Right lobe of liver (tissue), 6 donors: ENCODE results near the gene GTF3C1. TPM values are rescaled to one million over a fixed set of nuclear protein-coding genes. Genes with fewer than 3 reads are reported as not detected.

Experiments
- ATAC-seq, 4 donors: fragments of 200-7000 bp; cut with Tn5 transposase; one replicate each; pipeline ENCODE4 v1.9.1; 2020; ENCODE audit warnings: mild to moderate bottlenecking in 4 of 4, moderate library complexity in 4 of 4
- DNase-seq, 3 donors: peaks; one replicate each; pipeline ENCODE4 v3.0.0-alpha.2; 2020
- H3K27ac ChIP-seq, 3 donors: fragments of 200-600 bp; one replicate each; pipeline ENCODE4 v1.8.0; 2022
- H3K27me3 ChIP-seq, 2 donors: fragments of 200-600 bp; one replicate each; pipeline ENCODE4 v1.8.0; 2022
- H3K36me3 ChIP-seq, 4 donors: fragments of 200-600 bp; sonication (generic) in 1 of 4; one replicate each; pipeline versions ENCODE4 v1.5.1 to v1.8.0; 2017 to 2022; ENCODE audit warnings: control low read depth in 1 of 4
- H3K4me1 ChIP-seq, 4 donors: fragments of 200-600 bp; sonication (generic) in 1 of 4; one replicate each; pipeline versions ENCODE4 v1.5.1 to v1.8.0; 2017 to 2022; ENCODE audit warnings: control low read depth in 1 of 4
- H3K4me3 ChIP-seq, 3 donors: fragments of 200-600 bp; one replicate each; pipeline ENCODE4 v1.8.0; 2022
- H3K9me3 ChIP-seq, 4 donors: fragments of 200-600 bp; sonication (generic) in 1 of 4; one replicate each; pipeline versions ENCODE4 v1.5.1 to v1.8.0; 2017 to 2022; ENCODE audit warnings: control low read depth in 1 of 4
- CTCF ChIP-seq, 4 donors: fragments of 200-600 bp in 3 of 4; fragments of 450-650 bp in 1 of 4; IDR thresholded peaks; one replicate each; pipeline versions ENCODE4 v1.5.1 to v1.8.0; 2016 to 2022; ENCODE audit warnings: antibody characterized with exemption in 4 of 4, mild to moderate bottlenecking in 2 of 4
- POLR2A ChIP-seq: fragments of 450-650 bp; IDR thresholded peaks from one replicate; pipeline ENCODE4 v1.6.1; 2017; ENCODE audit warnings: antibody characterized with exemption, mild to moderate bottlenecking
- WGBS: methylation state at CpG from one replicate; pipeline ENCODE4 v1.1.6; 2018; ENCODE audit warnings: low coverage, low lambda C conversion rate; ENCODE audit not compliant: insufficient coverage; ENCODE audit errors: missing lambda C conversion rate; 5-methylcytosine and 5-hydroxymethylcytosine counted together
- intact Hi-C, 2 donors: fragments of 100-400 bp; cut with DNase I; formaldehyde crosslinking; loops; one replicate each; pipeline versions ENCODE4 v1.11.2 to v1.14.1; 2022
- total RNA-seq, 6 experiments: library from RNA; depleted of rRNA in 2 of 6; stranded (reverse); fragments of >200 nt in 2 of 6; fragmentation: NEBNext Ultra II Directional in 3 of 6; extraction: Animal tissue kit (Norgen Biotek cat#: 25700) in 3 of 6; gene quantifications; one replicate each; pipeline versions ENCODE4 v1.1.0 to v1.2.4, GENCODE V29; 2016 to 2023
- donor health status: DM: no; HTN: yes; CAD: no.
- donor health status: DM: no; HTN: no; CAD: no.
- donor health status: DM: no; HTN: no; CAD: no.
- donor health status: DM: no; HTN: yes; CAD: no.
- donor health status: DM: no; HTN: yes; CAD: no.

GTF3C1 gene
- total RNA-seq, 6 experiments from 2014 or later, result 25.3 to 53.3 (median 26.9) TPM

- H3K9me3 ChIP-seq, result no peaks in the 10 kb centered on the region
- 93% methylated on average over 6 of the region's 9 CpGs for WGBS
- H3K4me1 ChIP-seq, result peaks cover 0 to 5% (median 0%) of the 10 kb centered on the region in 4 donors
- H3K27me3 ChIP-seq, result no peaks in the 10 kb centered on the region
- peaks cover 0 to 95% (median 41%) of the 10 kb centered on the region in 4 donors for H3K36me3 ChIP-seq
- ATAC-seq (no peak), DNase-seq (no peak)
- intact Hi-C loops, result no loop called here
- no peak for TF ChIP-seq CTCF (IDR thresholded peaks at IDR 0.05)
- no peak for TF ChIP-seq POLR2A
- no peak overlapping the region for H3K4me3 ChIP-seq
- no peak overlapping the region for H3K27ac ChIP-seq
Observed at GRCh38 chr16:27485126-27485525, 64.6 kb downstream of the GTF3C1 start.

- Histone ChIP-seq H3K4me3 (no peak overlapping the region), H3K4me1 (peaks cover 0 to 5% (median 0%) of the 10 kb centered on the region in 4 donors), H3K36me3 (peaks cover 0 to 84% (median 34%) of the 10 kb centered on the region in 4 donors), H3K27me3 (no peaks in the 10 kb centered on the region), H3K27ac (no peak overlapping the region), H3K9me3 (no peaks in the 10 kb centered on the region)
- no peak for TF ChIP-seq CTCF (IDR thresholded peaks at IDR 0.05)
- intact Hi-C loops, result no loop called here
- 100% methylated on average over 1 of the region's 5 CpGs for WGBS
- DNase-seq (no peak), ATAC-seq (no peak)
Observed at GRCh38 chr16:27483624-27484023, 66.1 kb downstream of the GTF3C1 start.

- H3K4me1 ChIP-seq, result peaks cover 0 to 5% (median 0%) of the 10 kb centered on the region in 4 donors
- H3K27me3 ChIP-seq, result no peaks in the 10 kb centered on the region
- no peak overlapping the region for H3K27ac ChIP-seq
- no peak overlapping the region for H3K4me3 ChIP-seq
- ATAC-seq (peak in 1 of 4 donors; percentile 40), DNase-seq (no peak)
- no peaks in the 10 kb centered on the region for H3K9me3 ChIP-seq
- 50% methylated on average over 3 of the region's 5 CpGs for WGBS
- TF ChIP-seq POLR2A, result no peak
- no peak for TF ChIP-seq CTCF (IDR thresholded peaks at IDR 0.05)
- peaks cover 0 to 84% (median 33%) of the 10 kb centered on the region in 4 donors for H3K36me3 ChIP-seq
- intact Hi-C loops, result no loop called here
Observed at GRCh38 chr16:27483088-27483437, 66.7 kb downstream of the GTF3C1 start.

- H3K27me3 ChIP-seq, result no peaks in the 10 kb centered on the region
- no peak overlapping the region for H3K4me3 ChIP-seq
- ATAC-seq (peak in 1 of 4 donors; percentile 63), DNase-seq (no peak)
- intact Hi-C loops, result no loop called here
- 66% methylated on average over 5 of the region's 10 CpGs for WGBS
- H3K9me3 ChIP-seq, result no peaks in the 10 kb centered on the region
- TF ChIP-seq CTCF (IDR thresholded peaks at IDR 0.05) (no peak), POLR2A (no peak)
- no peak overlapping the region for H3K27ac ChIP-seq
- H3K36me3 ChIP-seq, result peaks cover 0 to 84% (median 33%) of the 10 kb centered on the region in 4 donors
- peaks cover 0 to 5% (median 0%) of the 10 kb centered on the region in 4 donors for H3K4me1 ChIP-seq
Observed at GRCh38 chr16:27482397-27483087, 67.2 kb downstream of the GTF3C1 start.
